C4-2B (cell line): ENCODE measurements around the gene OCA2.

ENCODE experiments used
- H3K27ac ChIP-seq: fragments of 450-650 bp; 2 replicates; pipeline ENCODE4 v1.5.1; 2017
- ZFX ChIP-seq: fragments of 450-650 bp; IDR thresholded peaks from 2 replicates; pipeline ENCODE4 v1.6.1; 2017
- TF ChIP-seq, protein P1 (sequence below): fragments of 450-650 bp; conservative IDR thresholded peaks from 2 replicates; pipeline ENCODE4 v1.5.1; 2017; ENCODE audit warnings: mild to moderate bottlenecking

OCA2 gene

DNA sequence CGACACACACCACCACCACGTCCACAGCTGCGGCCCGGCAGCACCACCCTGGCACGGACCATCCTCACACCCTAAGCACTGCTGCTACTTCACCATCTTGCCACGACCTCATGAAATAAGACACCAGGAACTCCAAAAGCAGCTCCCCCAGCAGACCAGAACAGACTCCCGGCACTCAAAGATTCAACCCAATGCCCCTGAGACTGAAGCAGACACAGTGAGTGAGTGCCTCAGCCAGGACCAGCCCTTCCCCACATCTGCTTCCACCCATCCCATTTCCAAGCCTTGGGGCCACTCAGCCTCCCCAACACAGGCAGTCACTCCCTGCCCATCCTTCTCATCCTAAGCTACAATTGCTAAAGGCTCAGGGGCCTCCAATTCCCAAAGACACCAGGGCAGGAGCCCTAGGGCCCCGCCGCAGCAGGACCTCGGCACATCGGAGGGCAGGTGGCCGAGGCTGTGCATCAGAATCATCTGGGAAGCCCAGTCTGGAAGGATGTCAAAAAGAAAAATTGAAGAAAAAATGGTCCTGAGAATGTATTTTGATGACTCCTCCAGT lies 18.4 kb upstream of the OCA2 start:
- TF ChIP-seq ZFX, result no peak
- TF ChIP-seq, protein P1, sequence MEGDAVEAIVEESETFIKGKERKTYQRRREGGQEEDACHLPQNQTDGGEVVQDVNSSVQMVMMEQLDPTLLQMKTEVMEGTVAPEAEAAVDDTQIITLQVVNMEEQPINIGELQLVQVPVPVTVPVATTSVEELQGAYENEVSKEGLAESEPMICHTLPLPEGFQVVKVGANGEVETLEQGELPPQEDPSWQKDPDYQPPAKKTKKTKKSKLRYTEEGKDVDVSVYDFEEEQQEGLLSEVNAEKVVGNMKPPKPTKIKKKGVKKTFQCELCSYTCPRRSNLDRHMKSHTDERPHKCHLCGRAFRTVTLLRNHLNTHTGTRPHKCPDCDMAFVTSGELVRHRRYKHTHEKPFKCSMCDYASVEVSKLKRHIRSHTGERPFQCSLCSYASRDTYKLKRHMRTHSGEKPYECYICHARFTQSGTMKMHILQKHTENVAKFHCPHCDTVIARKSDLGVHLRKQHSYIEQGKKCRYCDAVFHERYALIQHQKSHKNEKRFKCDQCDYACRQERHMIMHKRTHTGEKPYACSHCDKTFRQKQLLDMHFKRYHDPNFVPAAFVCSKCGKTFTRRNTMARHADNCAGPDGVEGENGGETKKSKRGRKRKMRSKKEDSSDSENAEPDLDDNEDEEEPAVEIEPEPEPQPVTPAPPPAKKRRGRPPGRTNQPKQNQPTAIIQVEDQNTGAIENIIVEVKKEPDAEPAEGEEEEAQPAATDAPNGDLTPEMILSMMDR, result no peak
- no peak overlapping the region for H3K27ac ChIP-seq

DNA sequence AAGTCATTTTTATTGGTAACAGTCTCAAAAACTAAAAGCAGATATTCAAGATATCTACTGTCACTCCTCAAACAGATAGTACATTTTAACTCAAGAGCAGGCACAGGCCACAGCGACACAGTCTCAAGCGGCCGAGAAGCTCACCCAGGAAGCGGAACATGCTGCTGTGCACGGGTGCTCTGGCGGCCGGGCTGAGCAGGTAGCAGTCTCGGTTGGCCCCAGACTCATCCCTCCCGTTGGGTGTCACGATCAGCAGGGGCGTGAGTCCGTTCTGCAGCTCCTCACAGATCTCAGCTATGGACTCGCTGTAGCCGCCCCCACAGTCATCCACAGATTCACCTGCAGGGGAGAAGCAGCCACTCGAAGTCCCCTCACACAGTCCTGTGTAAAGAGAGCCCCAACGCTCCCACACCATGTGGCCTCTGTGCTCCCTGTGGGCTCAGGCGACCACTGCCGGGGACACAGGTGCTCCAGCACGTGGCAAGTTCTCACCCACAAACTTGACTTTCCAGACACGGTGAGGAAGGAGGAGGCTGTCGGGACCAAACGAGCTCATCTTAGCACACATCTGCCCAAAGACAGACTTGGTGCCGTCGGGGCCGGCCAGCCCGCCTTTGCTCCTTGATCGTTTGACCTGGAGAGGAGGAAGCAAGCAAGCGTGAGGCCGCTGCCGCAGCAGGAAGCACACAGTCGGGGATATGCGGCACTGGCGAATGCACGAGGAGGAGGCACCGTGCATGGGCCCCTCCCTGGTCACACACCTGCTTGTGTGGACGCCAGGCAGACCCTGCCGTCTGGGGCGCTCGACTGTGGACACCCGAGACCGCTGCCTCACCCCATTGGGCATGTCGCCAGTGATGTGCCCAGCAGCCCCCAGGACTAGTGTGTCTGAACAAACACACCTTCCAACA lies 17.7 kb upstream of the OCA2 start:
- TF ChIP-seq, protein P1, result no peak
- TF ChIP-seq ZFX, result no peak
- H3K27ac ChIP-seq, result no peak overlapping the region

DNA sequence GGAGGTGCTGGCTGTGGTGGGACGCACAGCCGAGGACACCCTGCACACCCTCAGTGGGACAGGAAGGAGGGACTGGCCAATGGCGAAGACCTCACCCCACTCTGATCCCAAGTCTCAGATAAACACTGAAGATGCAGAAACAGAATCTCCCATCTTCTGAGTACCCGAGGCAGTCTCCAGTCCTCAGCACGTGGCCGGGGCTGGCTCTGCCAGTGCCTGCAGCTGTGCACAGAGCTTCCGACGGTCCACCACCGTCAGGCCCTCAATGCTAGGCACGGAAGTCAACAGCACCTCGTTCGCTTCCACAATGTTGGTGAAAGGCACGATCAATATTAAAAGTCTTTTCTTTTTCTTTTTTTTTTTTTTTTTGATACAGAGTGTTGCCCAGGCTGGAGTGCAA lies 16.8 kb upstream of the OCA2 start:
- TF ChIP-seq, protein P1, result no peak
- no peak for TF ChIP-seq ZFX
- H3K27ac ChIP-seq, result no peak overlapping the region

DNA sequence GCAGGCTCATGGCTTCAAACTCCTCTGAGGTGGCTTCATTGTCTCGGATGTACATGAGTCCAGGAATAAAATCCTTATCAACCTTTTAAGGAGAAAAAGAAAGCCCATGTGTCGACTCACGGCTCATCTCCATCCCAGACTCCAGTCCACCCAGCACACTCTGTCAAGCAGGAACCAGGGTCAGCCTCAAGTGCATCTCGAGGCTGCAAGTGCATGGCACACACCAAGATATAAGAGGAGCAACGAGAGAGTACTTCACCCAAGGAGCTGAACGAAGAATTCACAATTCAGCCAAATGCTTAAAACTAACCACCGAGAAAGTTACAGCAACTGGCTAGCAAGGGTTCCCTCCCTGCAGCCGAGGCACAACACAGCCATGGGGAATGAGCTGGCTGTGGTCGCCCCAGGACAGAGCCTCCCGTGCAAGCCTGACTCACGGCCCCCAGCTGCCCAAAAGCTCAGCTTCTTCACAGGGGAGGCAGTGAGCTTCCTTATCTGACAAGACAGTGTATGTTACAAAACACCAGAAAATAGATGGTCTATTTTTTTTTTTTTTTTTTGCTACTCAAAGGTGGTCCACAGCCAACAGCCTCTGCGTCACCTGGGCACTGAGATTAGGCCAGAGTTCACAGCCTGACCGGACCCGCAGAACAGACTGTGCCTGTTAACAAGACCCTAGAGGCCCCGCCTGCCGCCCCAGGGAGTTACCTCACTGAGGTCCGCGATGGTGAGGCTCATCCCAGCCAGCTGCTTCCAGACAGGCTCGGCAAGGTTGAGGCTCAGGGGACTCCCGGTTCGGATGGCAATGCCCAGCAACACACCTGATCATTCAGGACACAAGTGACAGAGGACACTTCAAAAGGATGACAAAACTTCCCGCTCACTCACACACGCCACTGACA lies 15.9 kb upstream of the OCA2 start:
- no peak for TF ChIP-seq ZFX
- TF ChIP-seq, protein P1, result no peak

DNA sequence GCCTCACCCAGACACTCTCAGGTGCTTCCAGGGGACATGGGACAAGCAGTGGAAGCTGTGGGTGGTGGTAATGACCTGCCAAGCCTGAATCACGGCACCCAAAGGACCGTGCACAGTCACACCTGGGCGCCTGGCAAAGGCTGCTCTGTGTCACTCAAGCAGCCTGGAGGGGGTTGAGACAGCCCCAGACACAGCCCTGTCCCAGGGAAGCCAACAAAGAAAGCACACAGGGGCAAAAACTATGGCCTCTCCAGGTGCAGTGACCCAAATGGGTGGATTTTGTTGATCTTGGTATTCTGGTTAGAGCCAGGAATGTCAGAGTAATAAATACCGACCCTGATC lies 15.0 kb upstream of the OCA2 start:
- TF ChIP-seq, protein P1, result no peak
- TF ChIP-seq ZFX, result no peak
- H3K27ac ChIP-seq, result no peak overlapping the region

More for the DNA sequence above, 15.9 kb upstream of the OCA2 start:
- no peak overlapping the region for H3K27ac ChIP-seq

DNA sequence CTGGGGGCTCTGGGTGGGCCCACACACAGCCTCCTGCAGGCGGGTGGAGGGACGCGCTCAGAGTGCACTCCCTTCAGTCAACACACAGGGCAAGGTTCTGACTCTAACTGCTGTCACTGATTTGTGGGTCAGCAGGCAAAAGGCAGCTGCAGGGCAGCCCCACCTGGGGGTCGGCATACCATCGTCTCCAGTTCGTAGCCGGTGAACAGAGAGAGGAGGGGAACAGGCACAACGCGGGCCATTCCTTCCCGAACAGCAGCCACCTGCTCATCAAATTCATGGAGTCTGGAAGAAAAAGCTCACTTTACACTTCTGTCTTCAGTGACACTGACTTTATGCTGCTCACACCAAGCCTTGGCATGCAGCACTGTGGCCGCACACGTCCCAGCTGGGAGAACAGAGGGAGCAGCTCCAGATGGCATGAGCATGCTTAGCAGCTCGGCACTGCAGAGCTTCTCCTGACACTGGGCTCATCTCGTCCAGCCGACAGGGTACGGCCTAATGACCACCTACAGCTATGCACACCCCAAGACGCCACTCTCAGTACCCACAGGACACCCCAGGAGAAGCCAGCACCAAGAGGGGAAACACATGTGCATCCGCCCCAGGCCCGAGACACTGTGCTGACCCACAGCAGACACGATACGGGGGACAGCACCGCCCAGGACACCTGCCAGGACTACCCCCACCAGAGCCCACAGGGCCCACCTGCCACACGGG lies 14.4 kb upstream of the OCA2 start:
- no peak overlapping the region for H3K27ac ChIP-seq
- TF ChIP-seq ZFX, result no peak
- TF ChIP-seq, protein P1, result no peak
